HFF-Myc (cell line): Measurements from ENCODE around the gene CRYBG3.

Source experiments
- DNase-seq: peaks from one replicate; pipeline ENCODE4 v3.0.0-alpha.2; 2011; ENCODE audit warnings: low read depth; ENCODE audit errors: extremely low read depth
- H3K4me3 ChIP-seq: replicated peaks from 2 replicates; pipeline ENCODE4 v1.5.1; 2011; ENCODE audit warnings: low read depth, mild to moderate bottlenecking, control low read depth, low read length
- TF ChIP-seq, protein P1 (sequence below): IDR thresholded peaks from 2 replicates; pipeline ENCODE4 v1.5.1; 2012; ENCODE audit warnings: mild to moderate bottlenecking, low read depth, low read length, control low read depth; ENCODE audit errors: missing control alignments

The CRYBG3 gene

DNA sequence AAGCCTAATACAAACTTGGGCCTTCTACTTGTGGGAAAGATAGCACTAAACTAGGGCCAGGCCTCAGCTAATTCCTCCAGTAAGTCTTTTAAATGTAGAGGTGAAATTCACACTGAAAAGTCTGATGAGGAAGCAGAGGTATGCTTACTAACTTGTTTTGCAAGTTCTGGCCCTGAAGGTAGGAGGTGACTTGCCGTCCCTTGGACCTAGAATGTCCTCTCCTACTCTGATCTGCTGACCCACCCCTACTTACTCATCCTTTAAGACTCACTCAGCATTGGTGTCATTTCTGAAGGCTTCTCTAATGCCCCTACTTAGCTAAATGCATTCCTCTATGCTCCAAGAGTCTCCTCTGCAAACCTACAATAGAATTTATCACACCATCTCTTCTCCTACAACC is 131.1 kb downstream of the CRYBG3 start:
- TF ChIP-seq, protein P1, sequence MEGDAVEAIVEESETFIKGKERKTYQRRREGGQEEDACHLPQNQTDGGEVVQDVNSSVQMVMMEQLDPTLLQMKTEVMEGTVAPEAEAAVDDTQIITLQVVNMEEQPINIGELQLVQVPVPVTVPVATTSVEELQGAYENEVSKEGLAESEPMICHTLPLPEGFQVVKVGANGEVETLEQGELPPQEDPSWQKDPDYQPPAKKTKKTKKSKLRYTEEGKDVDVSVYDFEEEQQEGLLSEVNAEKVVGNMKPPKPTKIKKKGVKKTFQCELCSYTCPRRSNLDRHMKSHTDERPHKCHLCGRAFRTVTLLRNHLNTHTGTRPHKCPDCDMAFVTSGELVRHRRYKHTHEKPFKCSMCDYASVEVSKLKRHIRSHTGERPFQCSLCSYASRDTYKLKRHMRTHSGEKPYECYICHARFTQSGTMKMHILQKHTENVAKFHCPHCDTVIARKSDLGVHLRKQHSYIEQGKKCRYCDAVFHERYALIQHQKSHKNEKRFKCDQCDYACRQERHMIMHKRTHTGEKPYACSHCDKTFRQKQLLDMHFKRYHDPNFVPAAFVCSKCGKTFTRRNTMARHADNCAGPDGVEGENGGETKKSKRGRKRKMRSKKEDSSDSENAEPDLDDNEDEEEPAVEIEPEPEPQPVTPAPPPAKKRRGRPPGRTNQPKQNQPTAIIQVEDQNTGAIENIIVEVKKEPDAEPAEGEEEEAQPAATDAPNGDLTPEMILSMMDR: no peak
- H3K4me3 ChIP-seq: no peak overlapping the region
- DNase-seq: no peak

GRCh38 chr3:97954228-97954827 is 132.5 kb downstream of the CRYBG3 start:
- TF ChIP-seq, protein P1: no peak

DNA sequence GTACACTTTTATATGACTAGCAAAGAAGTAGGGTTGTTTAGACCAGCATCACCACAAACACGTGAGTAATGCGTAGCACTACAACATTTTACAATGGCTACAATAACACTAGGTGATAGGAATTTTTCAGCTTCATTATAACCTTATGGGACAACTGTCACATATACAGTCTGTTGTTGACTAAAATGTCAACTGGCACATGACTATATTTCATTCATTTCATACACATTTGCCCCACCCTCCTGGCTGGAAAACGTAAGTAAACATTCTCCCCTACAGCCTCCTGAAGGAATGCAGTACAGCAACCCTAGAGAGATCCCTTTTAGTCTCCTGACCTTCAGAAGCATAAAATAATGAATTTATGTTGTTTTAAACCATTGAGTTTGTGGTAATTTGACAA is 134.2 kb downstream of the CRYBG3 start:
- no peak for DNase-seq
- TF ChIP-seq, protein P1: no peak
- H3K4me3 ChIP-seq: no peak overlapping the region

More at GRCh38 chr3:97954228-97954827, 132.5 kb downstream of the CRYBG3 start:
- H3K4me3 ChIP-seq: no peak overlapping the region
- no peak for DNase-seq

DNA sequence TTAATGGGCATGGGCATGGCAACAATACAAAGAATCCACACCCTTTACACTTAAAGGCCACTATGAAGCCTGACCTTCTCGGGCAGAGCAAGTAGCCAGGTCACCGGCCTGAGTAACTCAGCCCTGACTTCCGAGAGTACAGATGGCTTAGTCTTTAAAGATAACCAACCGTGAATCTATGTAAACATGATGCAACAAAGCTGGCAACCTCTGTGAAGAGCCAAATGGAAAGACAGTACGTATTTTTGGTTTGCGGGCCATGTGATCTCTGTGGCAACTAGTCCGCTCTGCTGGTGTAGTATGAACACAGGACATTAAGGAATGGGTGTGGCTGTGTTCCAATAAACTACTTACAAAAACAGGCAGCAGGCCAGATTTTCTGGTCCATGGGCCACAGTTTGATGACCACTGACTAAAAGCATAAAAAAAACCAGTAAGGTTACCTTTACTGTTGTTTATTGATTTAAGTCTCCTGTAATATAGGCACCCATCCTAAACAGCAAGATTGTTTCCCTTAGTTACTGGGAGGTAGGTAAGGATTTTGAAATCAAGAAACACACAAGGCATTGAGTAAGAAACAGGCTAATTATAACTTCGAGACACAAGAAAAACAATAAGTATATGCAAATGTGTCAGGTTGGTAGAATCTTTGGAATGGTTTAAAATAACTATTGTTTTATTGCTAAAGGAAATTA is 136.0 kb downstream of the CRYBG3 start:
- DNase-seq: no peak
- TF ChIP-seq, protein P1: no peak
- no peak overlapping the region for H3K4me3 ChIP-seq

GRCh38 chr3:97958396-97958795 is 136.6 kb downstream of the CRYBG3 start:
- TF ChIP-seq, protein P1: no peak
- no peak overlapping the region for H3K4me3 ChIP-seq
- DNase-seq: no peak

GRCh38 chr3:97958796-97959195 is 137.0 kb downstream of the CRYBG3 start:
- DNase-seq: no peak
- TF ChIP-seq, protein P1: no peak
- no peak overlapping the region for H3K4me3 ChIP-seq
